Omental fat pad (tissue), 4 donors: ENCODE measurements around the gene DMXL2. TPM values are rescaled to one million over a fixed set of nuclear protein-coding genes. Genes with fewer than 3 reads are reported as not detected.
"Not testable (repeated sequence)": the region's sequence is repeated elsewhere in the genome, so short reads cannot be mapped to it uniquely, and the experiment has no call there.

Experiments
- ATAC-seq: fragments of 150-250 bp; one replicate; pipeline ENCODE4 v1.9.1; 2016; ENCODE audit warnings: mild to moderate bottlenecking, moderate library complexity; ENCODE audit not compliant: low FRiP score
- DNase-seq: peaks from one replicate; pipeline ENCODE4 v3.0.0-alpha.2; 2019; ENCODE audit warnings: low spot score
- CTCF ChIP-seq, 3 donors: fragments of 450-650 bp; IDR thresholded peaks; one replicate each; pipeline ENCODE4 v1.5.1; 2016 to 2017; ENCODE audit warnings: antibody characterized with exemption in 3 of 3, mild to moderate bottlenecking in 3 of 3, moderate library complexity in 2 of 3
- total RNA-seq, 4 donors: library from RNA; depleted of rRNA; stranded (reverse); fragments of >200 nt; gene quantifications; one replicate each; pipeline ENCODE4 v1.1.0, GENCODE V29; 2016

Gene DMXL2
- total RNA-seq, 4 donors from 2014 or later, result 47.5 to 77.2 (median 54.5) TPM

- no peak for ATAC-seq
- DNase-seq, result no peak
- TF ChIP-seq CTCF (IDR thresholded peaks at IDR 0.05), result no peak
Observed at GRCh38 chr15:51661072-51661471, 38.5 kb upstream of the DMXL2 start.

- DNase-seq (no peak), ATAC-seq (no peak)
- TF ChIP-seq CTCF (IDR thresholded peaks at IDR 0.05), result no peak
Observed at GRCh38 chr15:51658664-51659063, 36.1 kb upstream of the DMXL2 start.

- ATAC-seq, DNase-seq: not testable (repeated sequence)
Observed at GRCh38 chr15:51655401-51656057, 33.0 kb upstream of the DMXL2 start.

GRCh38 chr15:51652084-51652668 lies 29.6 kb upstream of the DMXL2 start:
- TF ChIP-seq CTCF (IDR thresholded peaks at IDR 0.05), result no peak
- no peak for DNase-seq

GRCh38 chr15:51649659-51650521 lies 27.3 kb upstream of the DMXL2 start:
- TF ChIP-seq CTCF (IDR thresholded peaks at IDR 0.05), result peak in 2 of 3 donors; percentile 57 to 60
- DNase-seq, result no peak
- peak; percentile 37 for ATAC-seq

More at GRCh38 chr15:51652084-51652668, 29.6 kb upstream of the DMXL2 start:
- ATAC-seq, result no peak

GRCh38 chr15:51648643-51649042 lies 26.1 kb upstream of the DMXL2 start:
- DNase-seq, ATAC-seq: not testable (repeated sequence)

GRCh38 chr15:51648101-51648500 lies 25.5 kb upstream of the DMXL2 start:
- not testable (repeated sequence) for ATAC-seq, DNase-seq

GRCh38 chr15:51647128-51647562 lies 24.6 kb upstream of the DMXL2 start:
- TF ChIP-seq CTCF (IDR thresholded peaks at IDR 0.05), result no peak
- DNase-seq, result no peak

More at GRCh38 chr15:51647128-51647562, 24.6 kb upstream of the DMXL2 start:
- ATAC-seq, result peak; percentile 23
